Thoracic aorta endothelial cell (primary cell): ENCODE results near the gene AK6. TPM values are rescaled to one million over a fixed set of nuclear protein-coding genes. Genes with fewer than 3 reads are reported as not detected.

Experiments
- total RNA-seq: library from RNA; depleted of rRNA; stranded (reverse); fragments of >200 nt; gene quantifications from 2 replicates; pipeline ENCODE4 v1.2.3, GENCODE V29; 2012

The AK6 gene
- total RNA-seq, result 40.8 and 41.2 TPM in 2 replicates

DNA sequence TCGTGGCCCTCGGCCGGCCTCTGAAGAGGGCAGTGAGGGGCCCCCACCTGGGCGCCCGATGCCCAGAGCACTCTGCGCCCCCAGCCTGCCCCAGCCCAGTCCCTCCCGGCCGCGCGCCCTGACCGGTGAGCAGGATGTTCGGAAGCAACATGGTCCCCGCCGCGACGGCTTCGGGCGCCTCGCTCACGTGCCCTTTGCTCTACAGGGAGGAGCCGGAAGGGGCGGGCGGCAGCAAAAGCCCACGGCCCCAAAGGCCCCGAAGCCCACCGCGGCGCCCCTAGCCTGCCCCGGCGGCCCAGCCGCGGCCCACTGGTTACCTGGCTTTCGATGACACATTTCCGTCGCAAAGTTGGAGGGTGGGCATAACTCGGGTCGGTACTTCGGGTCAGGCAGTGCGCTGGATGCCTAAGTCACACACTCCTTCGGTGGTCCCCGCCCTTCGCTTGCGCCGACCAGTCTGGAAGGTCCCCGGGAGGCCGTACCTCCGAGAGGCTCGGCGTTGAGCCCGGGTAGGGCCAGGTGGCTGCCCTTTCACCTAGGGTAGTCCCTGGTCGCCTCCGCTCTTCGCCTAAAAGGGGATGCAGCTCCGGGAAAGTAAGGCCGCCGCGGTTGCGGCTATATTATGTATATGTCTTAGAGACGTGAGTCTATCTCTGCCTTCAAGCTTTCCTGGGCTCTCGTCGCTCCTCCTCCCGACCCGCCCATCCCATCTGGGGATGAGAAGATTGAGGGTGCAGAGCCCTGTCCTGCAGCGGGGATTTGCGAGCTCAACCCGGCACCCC lies at the start of gene AK6, which contains the start of the genes RAD17 and TAF9:
TSS of gene AK6 (minus strand) at position 181 of the 782 bp plus-strand sequence. CDS start at position 151, 30 bp downstream.
TSS of gene RAD17 (plus strand) at position 479 of the 782 bp plus-strand sequence. CDS start 2,391 bp downstream, outside the sequence.
TSS of gene TAF9 (minus strand) at position 181 of the 782 bp plus-strand sequence. CDS start 3,783 bp downstream, outside the sequence.

DNA sequence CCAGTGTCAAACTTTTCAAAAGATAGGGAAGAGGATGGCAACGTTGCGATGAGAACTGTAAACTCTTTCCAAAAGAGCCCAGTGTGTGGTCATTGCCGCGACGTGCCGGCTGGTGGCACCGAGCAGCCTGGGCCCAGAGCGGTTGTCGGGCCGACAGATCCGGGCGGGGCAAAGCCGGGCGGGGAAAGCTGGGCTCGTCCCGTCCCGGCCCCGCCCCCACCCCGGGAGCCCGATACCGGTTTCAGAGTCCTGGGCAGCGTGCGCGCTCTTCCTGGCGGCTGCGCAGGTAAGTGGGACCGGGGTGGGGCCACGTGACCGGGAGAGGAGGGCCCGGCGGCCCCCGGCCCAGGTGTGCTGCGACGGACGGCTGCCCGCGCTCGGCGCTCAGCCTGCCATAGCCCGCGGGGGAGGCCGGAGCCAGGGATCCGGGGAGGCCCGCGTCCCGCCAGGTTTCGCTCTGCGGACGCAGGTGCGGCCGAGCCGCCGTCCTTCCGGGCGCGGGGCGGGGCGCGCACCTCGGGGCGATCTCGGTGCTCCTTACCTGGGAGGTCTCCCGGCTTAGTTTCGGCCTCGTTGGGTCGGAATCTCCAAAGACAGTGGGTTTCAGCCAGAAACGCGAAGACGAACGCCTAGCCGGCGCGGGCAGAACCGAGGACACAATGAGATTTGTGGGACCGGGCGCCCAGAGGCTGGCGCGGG lies 45.7 kb upstream of the AK6 start, which contains the start of gene MARVELD2:
TSS of gene MARVELD2 (plus strand) at position 232 of the 699 bp plus-strand sequence. CDS start 4,270 bp downstream, outside the sequence.

Other genes starting within 250 kb of the AK6 start
- gene CCNB1, start 202.4 kb downstream of the AK6 start, total RNA-seq, result 197 and 281 TPM in 2 replicates
- 18.4 and 21.1 TPM in 2 replicates for gene CENPH, start 179.9 kb downstream of the AK6 start, total RNA-seq
- gene CDK7, start 134.6 kb downstream of the AK6 start, total RNA-seq, result 68.4 and 86.3 TPM in 2 replicates
- 6.9 and 7.1 TPM in 2 replicates for gene CCDC125, start 36.7 kb downstream of the AK6 start, total RNA-seq
- gene TAF9, start within 50 bp of the AK6 start, total RNA-seq, result 104 and 108 TPM in 2 replicates
- 24.7 and 27.6 TPM in 2 replicates for gene RAD17, start 298 bp upstream of the AK6 start, total RNA-seq
- gene MARVELD2, start 45.6 kb upstream of the AK6 start, total RNA-seq, result 4.9 and 8.9 TPM in 2 replicates
- gene OCLN, start 123.3 kb upstream of the AK6 start, total RNA-seq, result 13.4 and 14.1 TPM in 2 replicates
- 55.3 and 68.7 TPM in 2 replicates for gene GTF2H2C, start 190.7 kb upstream of the AK6 start, total RNA-seq